ENCODE data around the gene WHRN.

WHRN gene

GRCh38 chr9:114419796-114420195, 85.5 kb downstream of the WHRN start:
- no peak for DNase-seq (ENCODE audit: low spot score)

- no peak for DNase-seq (ENCODE audit: low spot score)
Observed at GRCh38 chr9:114418053-114418452, 87.2 kb downstream of the WHRN start.

GRCh38 chr9:114417511-114417910, 87.8 kb downstream of the WHRN start:
- no peak for DNase-seq (ENCODE audit: low spot score)

- no peak for DNase-seq (ENCODE audit: low spot score)
Observed at GRCh38 chr9:114416906-114417305, 88.4 kb downstream of the WHRN start.

GRCh38 chr9:114416290-114416689, 89.0 kb downstream of the WHRN start:
- no peak for DNase-seq (ENCODE audit: low spot score)

GRCh38 chr9:114414346-114414745, 90.9 kb downstream of the WHRN start:
- DNase-seq (ENCODE audit: low spot score) = no peak

- DNase-seq (ENCODE audit: low spot score) = no peak
Observed at GRCh38 chr9:114413861-114414301, 91.4 kb downstream of the WHRN start.

GRCh38 chr9:114412048-114412683, 93.1 kb downstream of the WHRN start:
- DNase-seq (ENCODE audit: low spot score) = no peak

- DNase-seq (ENCODE audit: low spot score) = no peak
Observed at GRCh38 chr9:114411452-114411851, 93.8 kb downstream of the WHRN start.

GRCh38 chr9:114410910-114411309, 94.4 kb downstream of the WHRN start:
- no peak for DNase-seq (ENCODE audit: low spot score)

- no peak for DNase-seq (ENCODE audit: low spot score)
Observed at GRCh38 chr9:114409842-114410241, 95.4 kb downstream of the WHRN start.

- no peak for DNase-seq (ENCODE audit: low spot score)
Observed at GRCh38 chr9:114409103-114409780, 96.0 kb downstream of the WHRN start.

- DNase-seq (ENCODE audit: low spot score) = no peak
Observed at GRCh38 chr9:114408645-114409044, 96.6 kb downstream of the WHRN start.

GRCh38 chr9:114407889-114408288, 97.4 kb downstream of the WHRN start:
- DNase-seq (ENCODE audit: low spot score) = no peak

- DNase-seq (ENCODE audit: low spot score) = no peak
Observed at GRCh38 chr9:114406441-114406840, 98.8 kb downstream of the WHRN start.

- DNase-seq (ENCODE audit: low spot score) = peak; percentile 78
Observed at GRCh38 chr9:114405294-114406034, 99.8 kb downstream of the WHRN start.

GRCh38 chr9:114404531-114404930, 100.7 kb downstream of the WHRN start:
- no peak for DNase-seq (ENCODE audit: low spot score)

GRCh38 chr9:114403153-114403756, 102.0 kb downstream of the WHRN start:
- no peak for DNase-seq (ENCODE audit: low spot score)

GRCh38 chr9:114401344-114401743, 103.9 kb downstream of the WHRN start:
- DNase-seq (ENCODE audit: low spot score) = no peak

GRCh38 chr9:114400772-114401171, 104.5 kb downstream of the WHRN start:
- no peak for DNase-seq (ENCODE audit: low spot score)

GRCh38 chr9:114400219-114400618, 105.1 kb downstream of the WHRN start:
- no peak for DNase-seq (ENCODE audit: low spot score)

- DNase-seq (ENCODE audit: low spot score) = no peak
Observed at GRCh38 chr9:114399381-114399780, 105.9 kb downstream of the WHRN start.
